OCI-LY7 (cell line): ENCODE results near the gene RIMBP2. TPM values are rescaled to one million over a fixed set of nuclear protein-coding genes. Genes with fewer than 3 reads are reported as not detected.

Experiments
- BruUV-seq: library from RNA; stranded (reverse); fragments of 400-500 nt; replicated peaks from 2 replicates; lab custom pipeline; 2021; lab: Mats Ljungman, UMichigan
- CTCF ChIA-PET: fragments of 300-600 bp; sonication (Branson Sonifier 250); formaldehyde crosslinking; loops from one replicate; lab custom pipeline; 2022; ENCODE audit warnings: antibody characterized with exemption; ENCODE audit not compliant: unreplicated experiment; lab: Charles Lee
- POLR2A ChIA-PET: fragments of 300-600 bp; sonication (Branson Sonifier 250); formaldehyde crosslinking; loops from one replicate; lab custom pipeline; 2022; ENCODE audit warnings: antibody characterized with exemption; lab: Charles Lee
- DNase-seq: peaks from one replicate; pipeline ENCODE4 v3.0.0-alpha.2; 2015; ENCODE audit warnings: low spot score
- H2AFZ ChIP-seq: fragments of 200-600 bp; sonication (generic), shearing (Covaris generic); 2 replicates; pipeline ENCODE4 v1.6.1; 2014; ENCODE audit warnings: mild to moderate bottlenecking, antibody characterized with exemption, low read length, moderate library complexity
- H3K27ac ChIP-seq: fragments of 200-600 bp; sonication (generic); 2 replicates; pipeline ENCODE4 v1.5.1; 2014; ENCODE audit warnings: mixed run types, low read depth, mild to moderate bottlenecking, moderate library complexity, low read length, inconsistent platforms; ENCODE audit not compliant: poor library complexity, severe bottlenecking
- H3K36me3 ChIP-seq: fragments of 200-600 bp; sonication (generic); 2 replicates; pipeline ENCODE4 v1.6.1; 2014; ENCODE audit warnings: mild to moderate bottlenecking, antibody characterized with exemption, low read length, moderate library complexity, mixed read lengths; ENCODE audit not compliant: insufficient read depth
- H3K4me1 ChIP-seq: fragments of 200-600 bp; sonication (generic); 2 replicates; pipeline ENCODE4 v1.5.1; 2014; ENCODE audit warnings: mild to moderate bottlenecking, low read length; ENCODE audit not compliant: insufficient read depth, poor library complexity, severe bottlenecking
- H3K4me2 ChIP-seq: fragments of 200-600 bp; sonication (generic); 2 replicates; pipeline ENCODE4 v1.6.1; 2014; ENCODE audit warnings: mild to moderate bottlenecking, low read length
- H3K4me3 ChIP-seq: fragments of 200-600 bp; sonication (generic); 2 replicates; pipeline ENCODE4 v1.5.1; 2014; ENCODE audit warnings: mild to moderate bottlenecking, low read depth, low read length; ENCODE audit not compliant: poor library complexity, severe bottlenecking
- H3K79me2 ChIP-seq: fragments of 200-600 bp; sonication (generic); 2 replicates; pipeline ENCODE4 v1.6.1; 2016; ENCODE audit warnings: low read depth, mild to moderate bottlenecking, low read length, moderate library complexity, mixed read lengths; ENCODE audit not compliant: insufficient read depth
- H3K9me2 ChIP-seq: fragments of 200-600 bp; sonication (generic); 2 replicates; pipeline ENCODE4 v1.6.1; 2016; ENCODE audit warnings: mild to moderate bottlenecking, low read length, mixed read lengths; ENCODE audit not compliant: insufficient read depth
- H3K9me3 ChIP-seq: fragments of 200-600 bp; sonication (generic); 2 replicates; pipeline ENCODE4 v1.6.1; 2014; ENCODE audit warnings: mild to moderate bottlenecking, mixed run types, low read length, mixed read lengths
- H4K20me1 ChIP-seq: fragments of 200-600 bp; sonication (generic); 2 replicates; pipeline ENCODE4 v1.6.1; 2014; ENCODE audit warnings: mild to moderate bottlenecking, antibody characterized with exemption, low read length, moderate library complexity, mixed read lengths; ENCODE audit not compliant: insufficient read depth
- CTCF ChIP-seq: fragments of 200-600 bp; sonication (generic); conservative IDR thresholded peaks from 2 replicates; pipeline ENCODE4 v1.5.1; 2014; ENCODE audit warnings: mild to moderate bottlenecking, antibody characterized with exemption, low read length, moderate library complexity, mixed read lengths
- EZH2phosphoT487 ChIP-seq: fragments of 200-600 bp; sonication (generic); IDR thresholded peaks from 2 replicates; pipeline ENCODE4 v1.6.1; 2018; ENCODE audit warnings: low read depth, borderline replicate concordance, mild to moderate bottlenecking, mixed run types, antibody characterized with exemption, low read length, moderate library complexity, mixed read lengths
- intact Hi-C: fragments of 100-400 bp; cut with micrococcal nuclease; formaldehyde crosslinking; loops from one replicate; pipeline ENCODE4 v1.10.0; 2022; ENCODE audit not compliant: unreplicated experiment
- total RNA-seq, 2 experiments: library from RNA; depleted of rRNA in 1 of 2; stranded (reverse); fragments of >200 nt in 1 of 2; shearing (Covaris generic) in 1 of 2; gene quantifications; 2 replicates each; pipeline ENCODE4 v1.2.3, GENCODE V29; 2014 to 2022

RIMBP2 gene
- total RNA-seq, 2 experiments from 2014 or later: not detected

- H4K20me1 ChIP-seq: no peaks in the 10 kb centered on the region
- POLR2A ChIA-PET: no interaction called here
- BruUV-seq: no TSS peak
- H3K4me2 ChIP-seq: no peak overlapping the region
- TF ChIP-seq EZH2phosphoT487 (no peak), CTCF (no peak)
- H3K4me3 ChIP-seq: no peak overlapping the region
- intact Hi-C loops: no loop called here
- H2AFZ ChIP-seq: no peak overlapping the region
- H3K4me1 ChIP-seq: no peaks in the 10 kb centered on the region
- CTCF ChIA-PET: no interaction called here
- H3K36me3 ChIP-seq: no peaks in the 10 kb centered on the region
- H3K9me3 ChIP-seq: no peaks in the 10 kb centered on the region
- H3K9me2 ChIP-seq: no peaks in the 10 kb centered on the region
- DNase-seq: no peak
- H3K27ac ChIP-seq: no peak overlapping the region
- no peaks in the 10 kb centered on the region for H3K79me2 ChIP-seq
These were observed 66.7 kb downstream of the RIMBP2 start for GRCh38 chr12:130649101-130650045.

- H3K27ac ChIP-seq: no peak overlapping the region
- no peaks in the 10 kb centered on the region for H3K4me1 ChIP-seq
- ChIA-PET CTCF (no interaction called here), POLR2A (no interaction called here)
- no peaks in the 10 kb centered on the region for H3K9me3 ChIP-seq
- no peaks in the 10 kb centered on the region for H3K79me2 ChIP-seq
- H3K4me3 ChIP-seq: no peak overlapping the region
- no peak overlapping the region for H3K4me2 ChIP-seq
- no TSS peak for BruUV-seq
- H4K20me1 ChIP-seq: no peaks in the 10 kb centered on the region
- H3K36me3 ChIP-seq: no peaks in the 10 kb centered on the region
- no peak overlapping the region for H2AFZ ChIP-seq
- no peak for DNase-seq
- intact Hi-C loops: no loop called here
- TF ChIP-seq CTCF: no peak
- TF ChIP-seq EZH2phosphoT487: no peak
- no peaks in the 10 kb centered on the region for H3K9me2 ChIP-seq
These were observed 68.3 kb downstream of the RIMBP2 start for GRCh38 chr12:130647814-130648213.
